ENCODE measurements around the gene GPRC5C.
"Not testable (repeated sequence)": the region's sequence is repeated elsewhere in the genome, so short reads cannot be mapped to it uniquely, and the experiment has no call there.

Gene GPRC5C

DNA sequence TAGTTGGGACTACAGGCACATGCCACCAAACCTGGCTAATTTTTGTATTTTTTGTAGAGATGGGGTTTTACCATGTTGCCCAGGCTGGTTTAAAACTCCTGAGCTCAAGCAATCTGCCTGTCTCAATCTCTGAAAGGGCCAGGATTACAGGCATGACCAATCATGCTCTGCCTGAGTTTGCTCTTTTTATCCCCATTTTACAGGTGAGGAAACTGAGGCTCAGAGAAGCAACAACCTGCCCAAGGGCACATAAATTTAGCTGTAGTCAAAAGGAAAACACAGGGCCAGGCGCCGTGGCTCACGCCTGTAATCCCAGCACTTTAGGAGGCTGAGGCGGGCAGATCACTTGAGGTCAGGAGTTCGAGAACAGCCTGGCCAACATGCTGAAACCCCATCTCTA lies 26.6 kb upstream of the GPRC5C start:
- WGBS, 2 experiments = 91 to 95% methylated on average over 5 of the region's 5 CpGs
- H3K4me1 ChIP-seq (ENCODE audit: control insufficient read depth, insufficient read depth, low read length) = peaks cover 14% of the 10 kb centered on the region
- H3K27me3 ChIP-seq (ENCODE audit: control insufficient read depth, insufficient read depth, low read length, poor library complexity, severe bottlenecking); H3K4me3 ChIP-seq (ENCODE audit: insufficient read depth, low read depth, low read length); H3K36me3 ChIP-seq (ENCODE audit: control insufficient read depth, insufficient read depth, low read length); H3K27ac ChIP-seq (ENCODE audit: insufficient read depth, low read depth, low read length, poor library complexity, severe bottlenecking); H3K9me3 ChIP-seq (ENCODE audit: control insufficient read depth, low read length): not testable (repeated sequence)

DNA sequence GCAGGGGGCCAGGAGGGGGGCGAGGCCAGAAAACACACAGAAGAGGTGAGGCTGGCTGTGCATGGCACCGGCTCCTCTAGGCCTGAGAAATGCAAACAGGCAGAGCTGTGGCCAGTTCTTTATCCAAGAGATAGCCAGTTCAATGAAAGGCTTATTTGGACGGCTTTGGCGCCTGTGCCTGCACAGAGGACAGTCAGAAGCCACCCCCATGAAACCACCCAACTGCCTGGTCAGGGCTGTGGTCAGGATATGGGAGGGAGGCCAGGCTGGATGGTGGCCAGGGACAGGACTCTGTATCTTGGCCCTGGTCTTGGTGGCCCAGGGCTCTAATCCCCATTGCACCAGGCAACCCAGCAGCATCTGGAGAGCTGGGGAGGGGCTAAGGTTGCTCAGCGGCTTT lies 24.5 kb upstream of the GPRC5C start:
- WGBS, 2 experiments = 89 to 92% methylated on average over 5 of the region's 5 CpGs
- Histone ChIP-seq H3K27ac (ENCODE audit: insufficient read depth, low read depth, low read length, poor library complexity, severe bottlenecking) (no peak overlapping the region), H3K27me3 (ENCODE audit: control insufficient read depth, insufficient read depth, low read length, poor library complexity, severe bottlenecking) (no peaks in the 10 kb centered on the region), H3K36me3 (ENCODE audit: control insufficient read depth, insufficient read depth, low read length) (no peaks in the 10 kb centered on the region), H3K4me1 (ENCODE audit: control insufficient read depth, insufficient read depth, low read length) (peaks cover 14% of the 10 kb centered on the region), H3K9me3 (ENCODE audit: control insufficient read depth, low read length) (no peaks in the 10 kb centered on the region), H3K4me3 (ENCODE audit: insufficient read depth, low read depth, low read length) (no peak overlapping the region)

DNA sequence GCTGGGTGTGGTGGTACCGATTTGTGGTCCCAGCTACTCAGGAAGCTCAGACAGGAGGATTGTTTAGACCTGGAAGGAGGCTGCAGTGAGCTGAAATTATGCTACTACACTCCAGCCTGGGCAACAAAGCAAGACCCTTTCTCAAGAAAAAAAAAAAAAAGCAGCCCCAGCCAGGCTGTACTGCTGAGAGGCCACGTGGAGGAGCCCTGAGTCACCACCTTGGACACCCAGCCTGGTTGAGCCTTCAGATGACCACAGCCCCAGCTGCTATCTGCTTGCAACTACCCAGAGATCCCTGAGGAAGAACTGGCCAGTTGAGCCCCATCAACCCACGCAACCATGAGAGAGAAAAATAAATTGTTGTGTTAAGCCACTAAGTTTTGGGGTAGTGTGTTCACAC lies 23.6 kb upstream of the GPRC5C start:
- 77% methylated on average over 3 of the region's 3 CpGs for WGBS, 2 experiments
- H3K27ac ChIP-seq (ENCODE audit: insufficient read depth, low read depth, low read length, poor library complexity, severe bottlenecking) = no peak overlapping the region
- peaks cover 13% of the 10 kb centered on the region for H3K4me1 ChIP-seq (ENCODE audit: control insufficient read depth, insufficient read depth, low read length)
- H3K27me3 ChIP-seq (ENCODE audit: control insufficient read depth, insufficient read depth, low read length, poor library complexity, severe bottlenecking) = no peaks in the 10 kb centered on the region
- no peaks in the 10 kb centered on the region for H3K9me3 ChIP-seq (ENCODE audit: control insufficient read depth, low read length)
- no peaks in the 10 kb centered on the region for H3K36me3 ChIP-seq (ENCODE audit: control insufficient read depth, insufficient read depth, low read length)
- no peak overlapping the region for H3K4me3 ChIP-seq (ENCODE audit: insufficient read depth, low read depth, low read length)

DNA sequence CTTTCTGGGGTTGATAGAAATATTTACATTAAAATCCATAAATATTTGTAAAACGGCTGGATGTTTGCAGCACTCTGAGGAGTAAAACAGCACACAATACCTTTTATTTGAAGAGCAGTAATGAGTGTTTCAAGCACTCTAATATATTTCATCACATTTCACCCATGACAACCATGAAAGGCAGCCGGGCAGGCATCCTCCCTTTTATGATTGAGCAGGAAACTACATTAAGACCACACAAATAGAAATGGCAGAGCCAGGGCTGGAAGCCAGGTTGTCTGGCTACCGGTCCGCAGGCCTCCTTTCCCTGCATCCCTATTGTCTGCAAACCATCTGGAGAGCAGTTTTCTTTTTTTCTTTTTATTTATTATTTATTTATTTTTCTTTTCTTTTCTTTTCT lies 23.1 kb upstream of the GPRC5C start:
- Histone ChIP-seq H3K27ac (ENCODE audit: insufficient read depth, low read depth, low read length, poor library complexity, severe bottlenecking) (no peak overlapping the region), H3K4me1 (ENCODE audit: control insufficient read depth, insufficient read depth, low read length) (peaks cover 8% of the 10 kb centered on the region), H3K9me3 (ENCODE audit: control insufficient read depth, low read length) (no peaks in the 10 kb centered on the region), H3K36me3 (ENCODE audit: control insufficient read depth, insufficient read depth, low read length) (no peaks in the 10 kb centered on the region), H3K27me3 (ENCODE audit: control insufficient read depth, insufficient read depth, low read length, poor library complexity, severe bottlenecking) (no peaks in the 10 kb centered on the region), H3K4me3 (ENCODE audit: insufficient read depth, low read depth, low read length) (no peak overlapping the region)
- WGBS, 2 experiments = 91 to 98% methylated on average over 3 to 4 of the region's 4 CpGs

DNA sequence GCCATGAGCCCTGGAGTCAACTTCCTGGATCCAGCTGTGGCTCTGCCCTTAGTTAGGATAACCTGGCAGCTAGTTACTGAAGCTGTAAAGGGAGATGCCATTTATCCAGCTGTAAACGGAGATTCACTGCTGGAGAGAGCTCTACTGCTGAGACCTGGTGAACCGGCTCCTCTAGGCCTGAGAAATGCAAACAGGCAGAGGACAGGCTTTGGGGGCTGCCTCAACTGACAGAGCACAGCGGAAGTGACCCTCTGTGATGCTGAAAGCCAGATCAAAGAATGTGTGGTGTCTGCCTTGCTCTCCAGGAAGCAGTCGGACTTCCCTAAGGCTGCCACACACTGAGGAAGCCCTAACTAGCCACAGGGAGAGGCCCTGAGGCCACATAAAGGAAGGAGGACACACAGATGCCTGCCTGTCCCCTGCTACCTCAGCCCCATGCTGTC lies 21.9 kb upstream of the GPRC5C start:
- WGBS, 2 experiments = 57 to 58% methylated on average over 4 of the region's 4 CpGs
- no peak overlapping the region for H3K4me3 ChIP-seq (ENCODE audit: insufficient read depth, low read depth, low read length)
- H3K27ac ChIP-seq (ENCODE audit: insufficient read depth, low read depth, low read length, poor library complexity, severe bottlenecking) = no peak overlapping the region
- H3K27me3 ChIP-seq (ENCODE audit: control insufficient read depth, insufficient read depth, low read length, poor library complexity, severe bottlenecking) = no peaks in the 10 kb centered on the region
- H3K4me1 ChIP-seq (ENCODE audit: control insufficient read depth, insufficient read depth, low read length) = no peaks in the 10 kb centered on the region
- no peaks in the 10 kb centered on the region for H3K36me3 ChIP-seq (ENCODE audit: control insufficient read depth, insufficient read depth, low read length)
- H3K9me3 ChIP-seq (ENCODE audit: control insufficient read depth, low read length) = no peaks in the 10 kb centered on the region

DNA sequence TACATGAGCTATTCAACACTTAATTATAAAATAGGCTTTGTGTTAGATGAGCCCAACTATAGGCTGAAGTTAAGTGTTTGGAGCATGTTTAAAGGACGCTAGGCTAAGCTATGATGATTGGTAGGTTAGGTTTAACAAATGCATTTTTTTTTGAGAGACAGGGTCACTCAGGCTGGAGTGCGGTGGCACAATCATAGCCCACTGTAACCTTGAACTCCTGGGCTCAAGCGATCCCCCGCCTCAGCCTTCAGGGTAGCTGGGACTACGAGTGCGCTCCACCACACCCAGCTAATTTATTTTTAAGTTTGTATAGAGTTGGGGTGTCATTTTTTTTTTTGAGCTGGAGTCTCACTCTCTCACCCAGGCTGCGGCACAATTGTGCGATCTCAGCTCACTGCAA lies 19.3 kb upstream of the GPRC5C start:
- Histone ChIP-seq H3K9me3 (ENCODE audit: control insufficient read depth, low read length) (no peaks in the 10 kb centered on the region), H3K36me3 (ENCODE audit: control insufficient read depth, insufficient read depth, low read length) (no peaks in the 10 kb centered on the region)
- 93 to 95% methylated on average over 6 to 8 of the region's 8 CpGs for WGBS, 2 experiments

DNA sequence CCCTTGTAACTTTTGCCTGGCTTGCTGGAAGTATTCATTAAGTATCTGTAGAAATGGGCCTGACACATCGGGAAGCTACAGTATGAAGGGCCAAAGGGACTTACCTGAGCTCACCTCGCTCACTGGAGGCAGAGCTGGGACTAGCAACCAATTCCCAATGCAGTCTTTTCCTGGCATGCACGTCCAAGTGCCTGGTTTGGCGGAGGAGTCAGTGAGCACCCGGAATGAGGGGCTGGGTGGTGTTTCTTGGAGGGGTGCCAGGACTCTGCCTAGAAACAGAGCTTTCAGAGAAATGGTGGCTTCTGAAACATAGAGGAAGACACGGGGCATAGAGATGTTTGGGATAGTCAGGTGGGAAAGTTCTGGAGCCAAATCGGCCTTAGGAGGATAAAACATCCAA lies 18.4 kb upstream of the GPRC5C start:
- WGBS, 2 experiments = 91 to 95% methylated on average over 7 of the region's 7 CpGs
- Histone ChIP-seq H3K27me3 (ENCODE audit: control insufficient read depth, insufficient read depth, low read length, poor library complexity, severe bottlenecking) (no peaks in the 10 kb centered on the region), H3K4me1 (ENCODE audit: control insufficient read depth, insufficient read depth, low read length) (no peaks in the 10 kb centered on the region), H3K9me3 (ENCODE audit: control insufficient read depth, low read length) (no peaks in the 10 kb centered on the region), H3K36me3 (ENCODE audit: control insufficient read depth, insufficient read depth, low read length) (no peaks in the 10 kb centered on the region), H3K4me3 (ENCODE audit: insufficient read depth, low read depth, low read length) (no peak overlapping the region), H3K27ac (ENCODE audit: insufficient read depth, low read depth, low read length, poor library complexity, severe bottlenecking) (no peak overlapping the region)

More for the DNA sequence above, 19.3 kb upstream of the GPRC5C start:
- no peaks in the 10 kb centered on the region for H3K4me1 ChIP-seq (ENCODE audit: control insufficient read depth, insufficient read depth, low read length)
- no peak overlapping the region for H3K27ac ChIP-seq (ENCODE audit: insufficient read depth, low read depth, low read length, poor library complexity, severe bottlenecking)
- H3K4me3 ChIP-seq (ENCODE audit: insufficient read depth, low read depth, low read length) = no peak overlapping the region
- no peaks in the 10 kb centered on the region for H3K27me3 ChIP-seq (ENCODE audit: control insufficient read depth, insufficient read depth, low read length, poor library complexity, severe bottlenecking)

DNA sequence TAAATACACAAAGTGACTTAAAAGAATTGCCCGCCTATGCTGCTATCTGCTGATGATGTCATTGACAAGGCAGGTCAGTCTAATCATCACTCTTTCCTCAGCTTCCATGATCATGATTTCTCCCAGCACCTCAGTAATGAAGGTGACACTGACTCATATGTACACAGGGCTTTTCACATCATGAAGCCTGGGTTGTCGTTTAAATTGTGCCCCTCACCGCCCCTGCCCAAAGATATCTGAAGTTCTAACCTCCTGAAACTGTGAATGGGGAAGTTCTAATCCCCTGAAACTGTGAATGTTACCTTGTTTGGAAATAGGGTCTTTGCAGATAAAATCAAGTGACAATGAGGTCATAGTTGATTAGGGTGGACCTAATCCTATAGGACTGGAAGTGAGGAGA lies 17.4 kb upstream of the GPRC5C start:
- 96 to 98% methylated on average over 3 of the region's 3 CpGs for WGBS, 2 experiments
- H3K36me3 ChIP-seq (ENCODE audit: control insufficient read depth, insufficient read depth, low read length) = no peaks in the 10 kb centered on the region
- no peaks in the 10 kb centered on the region for H3K9me3 ChIP-seq (ENCODE audit: control insufficient read depth, low read length)
- H3K4me3 ChIP-seq (ENCODE audit: insufficient read depth, low read depth, low read length) = no peak overlapping the region
- H3K4me1 ChIP-seq (ENCODE audit: control insufficient read depth, insufficient read depth, low read length) = no peaks in the 10 kb centered on the region
- H3K27ac ChIP-seq (ENCODE audit: insufficient read depth, low read depth, low read length, poor library complexity, severe bottlenecking) = no peak overlapping the region
- H3K27me3 ChIP-seq (ENCODE audit: control insufficient read depth, insufficient read depth, low read length, poor library complexity, severe bottlenecking) = no peaks in the 10 kb centered on the region

DNA sequence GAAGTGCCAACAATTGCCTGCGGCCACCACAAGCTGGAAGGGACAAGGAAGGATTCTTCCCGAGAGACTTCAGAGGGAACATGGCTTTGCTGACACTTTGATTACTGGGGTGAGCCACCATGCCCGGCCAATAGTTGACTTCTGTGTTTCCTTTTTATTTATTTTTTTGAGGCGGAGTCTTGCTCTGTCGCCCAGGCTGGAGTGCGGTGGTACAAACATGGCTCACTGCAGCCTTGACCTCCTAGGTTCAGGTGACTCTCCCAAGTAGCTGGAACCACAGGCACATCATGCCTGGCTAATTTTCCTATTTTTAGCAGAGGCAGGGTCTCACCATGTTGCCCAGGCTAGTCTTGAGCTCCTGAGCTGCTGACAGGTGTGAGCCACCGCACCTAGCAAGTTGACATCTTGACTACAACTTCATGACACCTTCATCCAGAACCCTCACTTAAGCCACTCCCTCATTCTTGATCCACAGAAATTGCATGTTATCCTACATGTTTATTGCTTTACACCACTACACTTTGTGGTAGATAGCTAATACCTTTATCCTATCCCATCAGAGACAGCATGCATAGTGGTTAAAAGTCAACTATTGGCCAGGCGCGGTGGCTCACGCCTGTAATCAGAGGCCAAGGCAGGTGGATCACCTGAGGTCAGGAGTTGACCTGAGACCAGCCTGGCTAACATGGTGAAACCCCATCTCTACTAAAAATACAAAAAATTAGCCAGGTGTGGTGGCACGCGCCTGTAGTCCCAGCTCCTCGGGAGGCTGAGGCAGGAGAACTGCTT lies 16.1 kb upstream of the GPRC5C start:
- Histone ChIP-seq H3K36me3 (ENCODE audit: control insufficient read depth, insufficient read depth, low read length) (no peaks in the 10 kb centered on the region), H3K4me3 (ENCODE audit: insufficient read depth, low read depth, low read length) (no peak overlapping the region), H3K4me1 (ENCODE audit: control insufficient read depth, insufficient read depth, low read length) (no peaks in the 10 kb centered on the region), H3K9me3 (ENCODE audit: control insufficient read depth, low read length) (no peaks in the 10 kb centered on the region), H3K27me3 (ENCODE audit: control insufficient read depth, insufficient read depth, low read length, poor library complexity, severe bottlenecking) (no peaks in the 10 kb centered on the region), H3K27ac (ENCODE audit: insufficient read depth, low read depth, low read length, poor library complexity, severe bottlenecking) (no peak overlapping the region)
- WGBS, 2 experiments = 94% methylated on average over 13 of the region's 13 CpGs

DNA sequence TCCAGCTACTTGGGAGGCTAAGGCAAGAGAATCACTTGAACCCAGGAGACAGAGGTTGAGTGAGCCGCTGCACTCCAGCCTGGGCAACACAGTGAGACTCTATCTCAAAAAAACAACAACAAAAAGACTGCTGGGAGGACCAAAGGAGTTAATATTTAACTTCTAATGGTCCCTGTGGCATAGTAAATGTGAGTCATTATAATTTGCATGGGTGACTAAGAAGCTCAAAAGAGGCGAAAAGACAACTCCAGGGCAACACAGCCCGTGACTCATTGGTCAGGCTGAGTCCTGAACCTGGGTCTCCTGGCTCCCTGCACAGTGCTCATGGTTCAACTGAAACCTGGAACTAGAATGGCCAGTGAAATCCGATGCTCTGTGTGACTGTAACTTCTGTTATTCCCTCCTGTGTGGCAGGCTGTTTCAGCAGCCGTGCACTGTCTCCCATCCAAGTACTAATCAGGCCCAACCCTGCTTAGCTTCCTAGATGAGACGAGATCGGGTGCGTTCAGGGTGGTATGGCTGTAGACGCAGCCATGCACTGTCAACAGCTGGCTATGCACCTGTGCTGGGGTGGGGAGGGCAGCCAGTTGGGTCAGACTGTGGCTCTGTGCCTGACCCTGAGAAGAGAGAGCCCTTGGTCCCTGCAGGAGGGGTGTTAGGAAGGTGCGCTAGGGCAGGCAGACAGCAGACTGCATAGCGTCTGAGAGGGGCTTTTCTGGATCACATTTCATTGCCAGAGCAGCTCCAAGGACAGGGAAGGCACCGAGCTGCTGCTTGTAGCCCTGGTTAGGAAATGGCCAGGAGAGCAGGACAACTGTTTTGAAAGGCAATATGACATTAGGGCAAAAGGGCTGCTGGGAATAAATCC lies 14.5 kb upstream of the GPRC5C start:
- no peaks in the 10 kb centered on the region for H3K36me3 ChIP-seq (ENCODE audit: control insufficient read depth, insufficient read depth, low read length)
- H3K4me1 ChIP-seq (ENCODE audit: control insufficient read depth, insufficient read depth, low read length) = no peaks in the 10 kb centered on the region
- 78 to 80% methylated on average over 12 of the region's 12 CpGs for WGBS, 2 experiments
- H3K27ac ChIP-seq (ENCODE audit: insufficient read depth, low read depth, low read length, poor library complexity, severe bottlenecking) = no peak overlapping the region
- H3K27me3 ChIP-seq (ENCODE audit: control insufficient read depth, insufficient read depth, low read length, poor library complexity, severe bottlenecking) = no peaks in the 10 kb centered on the region
- H3K9me3 ChIP-seq (ENCODE audit: control insufficient read depth, low read length) = no peaks in the 10 kb centered on the region
- no peak overlapping the region for H3K4me3 ChIP-seq (ENCODE audit: insufficient read depth, low read depth, low read length)
